RWPE1 (cell line): ENCODE data around the gene CREBBP.

ENCODE experiments used
- CTCF ChIA-PET: fragments of 350-600 bp; sonication (Branson Sonifier 250); formaldehyde crosslinking; extraction: SDS; loops from one replicate; lab custom pipeline; 2021; lab: Yijun Ruan, JAX
- POLR2A ChIA-PET: fragments of 400-600 bp; formaldehyde crosslinking; extraction: SDS; loops from one replicate; lab custom pipeline; 2020; ENCODE audit warnings: antibody characterized with exemption; ENCODE audit not compliant: low non-redundant PET; lab: Yijun Ruan, JAX
- DNase-seq: peaks from one replicate; pipeline ENCODE4 v3.0.0; 2012; ENCODE audit warnings: low spot score
- H3K27ac ChIP-seq: fragments of 450-650 bp; 2 replicates; pipeline ENCODE4 v1.5.1; 2017
- CTCF ChIP-seq: fragments of 450-650 bp; conservative IDR thresholded peaks from 2 replicates; pipeline ENCODE4 v1.5.1; 2017; ENCODE audit warnings: low read depth, mild to moderate bottlenecking

CREBBP gene

GRCh38 chr16:3829631-3830536, 50.6 kb downstream of the CREBBP start:
- no peak overlapping the region for H3K27ac ChIP-seq
- no peak for DNase-seq
- POLR2A ChIA-PET: no interaction called here

GRCh38 chr16:3825940-3826339, 54.6 kb downstream of the CREBBP start:
- TF ChIP-seq CTCF: no peak
- POLR2A ChIA-PET: no interaction called here
- H3K27ac ChIP-seq: no peak overlapping the region
- DNase-seq: no peak
- CTCF ChIA-PET: no interaction called here

More at GRCh38 chr16:3829631-3830536, 50.6 kb downstream of the CREBBP start:
- CTCF ChIA-PET: no interaction called here
- TF ChIP-seq CTCF: no peak

GRCh38 chr16:3825103-3825502, 55.4 kb downstream of the CREBBP start:
- POLR2A ChIA-PET: no interaction called here
- no peak for TF ChIP-seq CTCF
- CTCF ChIA-PET: no interaction called here
- H3K27ac ChIP-seq: no peak overlapping the region
- DNase-seq: no peak

GRCh38 chr16:3824121-3824795, 56.3 kb downstream of the CREBBP start:
- DNase-seq: peak; percentile 20
- TF ChIP-seq CTCF: no peak
- CTCF ChIA-PET: interaction anchor here (0.5 kb wide), 1 partner anchor 42 kb away, joined by 3 read pairs; no protein-coding TSS in a partner anchor
- POLR2A ChIA-PET: interaction anchor here (0.5 kb wide), 1 partner anchor 136 kb away, joined by 3 read pairs; no protein-coding TSS in a partner anchor
- H3K27ac ChIP-seq: no peak overlapping the region; the same call in 1 of the 2 replicates

- POLR2A ChIA-PET: no interaction called here
- no peak for TF ChIP-seq CTCF
- CTCF ChIA-PET: interaction anchor here (0.5 kb wide), 1 partner anchor 41 kb away, joined by 3 read pairs; no protein-coding TSS in a partner anchor
- H3K27ac ChIP-seq: no peak overlapping the region
- DNase-seq: no peak
Observed at GRCh38 chr16:3823427-3823826, 57.1 kb downstream of the CREBBP start.

GRCh38 chr16:3822366-3823045, 58.0 kb downstream of the CREBBP start:
- peak; percentile 24 for DNase-seq
- POLR2A ChIA-PET: no interaction called here
- CTCF ChIA-PET: no interaction called here
- H3K27ac ChIP-seq: no peak overlapping the region
- TF ChIP-seq CTCF: no peak
